ENCODE measurements around the gene TSPAN2. TPM values are rescaled to one million over a fixed set of nuclear protein-coding genes. Genes with fewer than 3 reads are reported as not detected.

TSPAN2 gene
- total RNA-seq, 1 donor from 2014 or later = 5.3 TPM

DNA sequence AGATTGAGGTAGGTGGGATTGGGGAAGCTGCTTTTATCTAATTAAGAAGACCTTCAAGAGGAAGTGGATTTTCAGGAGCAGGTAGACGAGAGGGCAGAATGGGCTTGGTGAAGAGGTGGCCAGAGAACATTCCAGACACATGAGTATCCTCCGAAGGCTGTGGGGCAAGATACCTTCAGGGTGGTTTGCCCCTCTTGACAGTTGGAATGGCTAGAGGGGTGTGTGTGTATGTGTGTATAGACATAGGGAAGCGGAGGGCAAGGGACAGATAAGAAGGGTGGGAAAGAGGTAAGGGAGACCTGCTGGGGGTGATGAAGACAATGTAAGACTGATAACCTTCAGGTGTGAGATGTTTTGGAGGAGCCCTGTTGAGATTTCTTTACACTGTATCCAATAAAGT lies 46.8 kb upstream of the TSPAN2 start:
- no peaks in the 10 kb centered on the region for H3K36me3 ChIP-seq
- H3K27me3 ChIP-seq (ENCODE audit: low read depth) = no peaks in the 10 kb centered on the region
- no peak overlapping the region for H3K27ac ChIP-seq (replicated peaks)
- intact Hi-C loops (cut with micrococcal nuclease) = loop anchor here (10.0 kb wide), 1 partner anchor 459 kb away; no protein-coding TSS in a partner anchor
- peaks cover 26% of the 10 kb centered on the region for H3K4me1 ChIP-seq
- DNase-seq = no peak
- H3K4me3 ChIP-seq = no peak overlapping the region
- no peak for TF ChIP-seq CTCF (IDR thresholded peaks at IDR 0.05; ENCODE audit: borderline replicate concordance)
- H3K9me3 ChIP-seq (replicated peaks) = no peaks in the 10 kb centered on the region

DNA sequence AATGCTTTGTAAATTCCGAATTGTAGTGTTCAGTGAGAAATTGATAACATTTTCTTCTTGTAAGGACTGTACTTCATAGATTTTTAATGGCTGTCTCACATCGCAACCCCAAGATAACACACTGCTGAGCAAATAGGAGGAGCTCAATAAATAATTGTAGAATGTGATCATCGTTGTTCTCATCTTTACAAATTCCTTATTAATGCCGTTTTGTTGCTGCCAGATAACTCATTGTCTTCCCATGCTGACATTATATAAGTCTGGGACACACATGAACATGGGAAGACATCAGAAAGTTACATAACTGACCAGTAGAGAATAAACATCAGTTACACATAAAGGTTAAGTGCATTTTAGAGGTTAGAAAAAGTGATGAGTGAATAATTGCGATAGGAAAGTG lies 46.4 kb upstream of the TSPAN2 start:
- DNase-seq = no peak
- intact Hi-C loops (cut with micrococcal nuclease) = loop anchor here (10.0 kb wide), 1 partner anchor 459 kb away; no protein-coding TSS in a partner anchor
- H3K27me3 ChIP-seq (ENCODE audit: low read depth) = no peaks in the 10 kb centered on the region
- TF ChIP-seq CTCF (IDR thresholded peaks at IDR 0.05; ENCODE audit: borderline replicate concordance) = no peak
- no peak overlapping the region for H3K4me3 ChIP-seq
- H3K9me3 ChIP-seq (replicated peaks) = no peaks in the 10 kb centered on the region
- peaks cover 24% of the 10 kb centered on the region for H3K4me1 ChIP-seq
- H3K27ac ChIP-seq (replicated peaks) = no peak overlapping the region
- no peaks in the 10 kb centered on the region for H3K36me3 ChIP-seq

GRCh38 chr1:115134850-115135480 lies 45.7 kb upstream of the TSPAN2 start:
- H3K4me3 ChIP-seq = no peak overlapping the region
- no peak overlapping the region for H3K27ac ChIP-seq (replicated peaks)
- DNase-seq = no peak
- H3K36me3 ChIP-seq = no peaks in the 10 kb centered on the region
- TF ChIP-seq CTCF (IDR thresholded peaks at IDR 0.05; ENCODE audit: borderline replicate concordance) = no peak
- intact Hi-C loops (cut with micrococcal nuclease) = loop anchor here (10.0 kb wide), 1 partner anchor 460 kb away; no protein-coding TSS in a partner anchor
- H3K9me3 ChIP-seq (replicated peaks) = no peaks in the 10 kb centered on the region
- H3K4me1 ChIP-seq = peaks cover 24% of the 10 kb centered on the region
- no peaks in the 10 kb centered on the region for H3K27me3 ChIP-seq (ENCODE audit: low read depth)

GRCh38 chr1:115134231-115134630 lies 44.9 kb upstream of the TSPAN2 start:
- no peaks in the 10 kb centered on the region for H3K9me3 ChIP-seq (replicated peaks)
- DNase-seq = peak; percentile 30
- H3K27ac ChIP-seq (replicated peaks) = no peak overlapping the region
- no peak overlapping the region for H3K4me3 ChIP-seq
- H3K27me3 ChIP-seq (ENCODE audit: low read depth) = no peaks in the 10 kb centered on the region
- H3K4me1 ChIP-seq = peaks cover 22% of the 10 kb centered on the region
- no peak for TF ChIP-seq CTCF (IDR thresholded peaks at IDR 0.05; ENCODE audit: borderline replicate concordance)
- intact Hi-C loops (cut with micrococcal nuclease) = loop anchor here (10.0 kb wide), 1 partner anchor 461 kb away; no protein-coding TSS in a partner anchor
- H3K36me3 ChIP-seq = no peaks in the 10 kb centered on the region

- Histone ChIP-seq H3K36me3 (no peaks in the 10 kb centered on the region), H3K9me3 (replicated peaks) (no peaks in the 10 kb centered on the region), H3K4me1 (peaks cover 14% of the 10 kb centered on the region), H3K27ac (replicated peaks) (no peak overlapping the region), H3K27me3 (ENCODE audit: low read depth) (no peaks in the 10 kb centered on the region), H3K4me3 (no peak overlapping the region)
- no peak for DNase-seq
- TF ChIP-seq CTCF (IDR thresholded peaks at IDR 0.05; ENCODE audit: borderline replicate concordance) = no peak
- intact Hi-C loops (cut with micrococcal nuclease) = loop anchor here (10.0 kb wide), 1 partner anchor 461 kb away; no protein-coding TSS in a partner anchor
These were observed 44.1 kb upstream of the TSPAN2 start for GRCh38 chr1:115133440-115133839.

Data from left ventricle myocardium inferior (tissue), 1 donor.